Panc1 (cell line): ENCODE measurements around the gene SRGAP2B.
"Not testable (repeated sequence)": the region's sequence is repeated elsewhere in the genome, so short reads cannot be mapped to it uniquely, and the experiment has no call there.

Experiments
- CTCF ChIP-seq: fragments of 450-650 bp; IDR thresholded peaks from 2 replicates; pipeline ENCODE4 v1.5.1; 2017; ENCODE audit warnings: mild to moderate bottlenecking
- SIN3A ChIP-seq: IDR thresholded peaks from 2 replicates; pipeline ENCODE4 v1.6.1; 2012; ENCODE audit warnings: low read depth, mild to moderate bottlenecking, low read length, moderate library complexity, borderline replicate concordance; ENCODE audit not compliant: insufficient read depth

- not testable (repeated sequence) for TF ChIP-seq SIN3A, CTCF
These were observed 18.3 kb downstream of the SRGAP2B start for GRCh38 chr1:145076877-145077276.
